ENCODE data around the gene RANBP6.

- no peak for TF ChIP-seq CTCF (IDR thresholded peaks at IDR 0.05)
- no peak for TF ChIP-seq POLR2A (IDR thresholded peaks at IDR 0.05)
Observed at GRCh38 chr9:6000955-6001354, 14.5 kb downstream of the RANBP6 start.

Data from esophagus squamous epithelium (tissue), 4 donors.